C4-2B (cell line): ENCODE data around the gene ERCC6L2.

Source experiments
- ZFX ChIP-seq: fragments of 450-650 bp; IDR thresholded peaks from 2 replicates; pipeline ENCODE4 v1.6.1; 2017
- TF ChIP-seq, protein P1 (sequence below): fragments of 450-650 bp; conservative IDR thresholded peaks from 2 replicates; pipeline ENCODE4 v1.5.1; 2017; ENCODE audit warnings: mild to moderate bottlenecking

GRCh38 chr9:95833546-95834178, 41.8 kb upstream of the ERCC6L2 start:
- TF ChIP-seq, protein P1, sequence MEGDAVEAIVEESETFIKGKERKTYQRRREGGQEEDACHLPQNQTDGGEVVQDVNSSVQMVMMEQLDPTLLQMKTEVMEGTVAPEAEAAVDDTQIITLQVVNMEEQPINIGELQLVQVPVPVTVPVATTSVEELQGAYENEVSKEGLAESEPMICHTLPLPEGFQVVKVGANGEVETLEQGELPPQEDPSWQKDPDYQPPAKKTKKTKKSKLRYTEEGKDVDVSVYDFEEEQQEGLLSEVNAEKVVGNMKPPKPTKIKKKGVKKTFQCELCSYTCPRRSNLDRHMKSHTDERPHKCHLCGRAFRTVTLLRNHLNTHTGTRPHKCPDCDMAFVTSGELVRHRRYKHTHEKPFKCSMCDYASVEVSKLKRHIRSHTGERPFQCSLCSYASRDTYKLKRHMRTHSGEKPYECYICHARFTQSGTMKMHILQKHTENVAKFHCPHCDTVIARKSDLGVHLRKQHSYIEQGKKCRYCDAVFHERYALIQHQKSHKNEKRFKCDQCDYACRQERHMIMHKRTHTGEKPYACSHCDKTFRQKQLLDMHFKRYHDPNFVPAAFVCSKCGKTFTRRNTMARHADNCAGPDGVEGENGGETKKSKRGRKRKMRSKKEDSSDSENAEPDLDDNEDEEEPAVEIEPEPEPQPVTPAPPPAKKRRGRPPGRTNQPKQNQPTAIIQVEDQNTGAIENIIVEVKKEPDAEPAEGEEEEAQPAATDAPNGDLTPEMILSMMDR = no peak
- no peak for TF ChIP-seq ZFX
